MM.1S (cell line): Measurements from ENCODE around the gene GRB7.

Source experiments
- DNase-seq: peaks from one replicate; pipeline ENCODE4 v3.0.0-alpha.2; 2015
- H2AFZ ChIP-seq: fragments of 300-600 bp; sonication (generic); 2 replicates; pipeline ENCODE4 v1.6.0; 2016; ENCODE audit warnings: antibody characterized with exemption, low read length
- H3F3A ChIP-seq: fragments of 300-600 bp; sonication (generic); 2 replicates; pipeline ENCODE4 v1.6.1; 2016; ENCODE audit warnings: mild to moderate bottlenecking, antibody characterized with exemption, low read length, moderate library complexity, mixed read lengths; ENCODE audit not compliant: insufficient read depth
- H3K27ac ChIP-seq: fragments of 300-600 bp; sonication (generic); 2 replicates; pipeline ENCODE4 v1.5.1; 2016; ENCODE audit warnings: mild to moderate bottlenecking, low read length
- H3K27me3 ChIP-seq: fragments of 300-600 bp; sonication (generic); replicated peaks from 2 replicates; pipeline ENCODE4 v1.6.0; 2016; ENCODE audit warnings: low read length; ENCODE audit not compliant: insufficient read depth
- H3K36me3 ChIP-seq: fragments of 300-600 bp; sonication (generic); replicated peaks from 2 replicates; pipeline ENCODE4 v1.6.1; 2016; ENCODE audit warnings: mild to moderate bottlenecking, low read length, mixed read lengths; ENCODE audit not compliant: insufficient read depth
- H3K4me1 ChIP-seq: fragments of 300-600 bp; sonication (generic); 2 replicates; pipeline ENCODE4 v1.6.1; 2016; ENCODE audit warnings: low read length, mixed read lengths
- H3K4me2 ChIP-seq: fragments of 300-600 bp; sonication (generic); 2 replicates; pipeline ENCODE4 v1.6.0; 2016; ENCODE audit warnings: low read depth, low read length
- H3K4me3 ChIP-seq: fragments of 300-600 bp; sonication (generic); 2 replicates; pipeline ENCODE4 v1.5.1; 2016; ENCODE audit warnings: low read length, mixed read lengths
- H3K79me2 ChIP-seq: fragments of 300-600 bp; sonication (generic); 2 replicates; pipeline ENCODE4 v1.6.1; 2016; ENCODE audit warnings: mixed run types, low read length, mixed read lengths
- H3K9ac ChIP-seq: fragments of 300-600 bp; sonication (generic); 2 replicates; pipeline ENCODE4 v1.6.1; 2016; ENCODE audit warnings: low read length, mixed read lengths
- H3K9me2 ChIP-seq: fragments of 300-600 bp; sonication (generic); replicated peaks from 2 replicates; pipeline ENCODE4 v1.6.1; 2016; ENCODE audit warnings: mild to moderate bottlenecking, low read length, mixed read lengths; ENCODE audit not compliant: insufficient read depth
- H3K9me3 ChIP-seq: fragments of 300-600 bp; sonication (generic); replicated peaks from 2 replicates; pipeline ENCODE4 v1.6.1; 2016; ENCODE audit warnings: mild to moderate bottlenecking, low read length, mixed read lengths; ENCODE audit not compliant: insufficient read depth
- H4K20me1 ChIP-seq: fragments of 300-600 bp; sonication (generic); 2 replicates; pipeline ENCODE4 v1.6.1; 2016; ENCODE audit warnings: mild to moderate bottlenecking, low read length, moderate library complexity, mixed read lengths; ENCODE audit not compliant: insufficient read depth
- CTCF ChIP-seq: fragments of 300-600 bp; sonication (generic); IDR thresholded peaks from 2 replicates; pipeline ENCODE4 v1.5.1; 2016; ENCODE audit warnings: antibody characterized with exemption, low read length, mixed read lengths
- EZH2 ChIP-seq: fragments of 300-600 bp; sonication (generic); optimal IDR thresholded peaks from 2 replicates; pipeline ENCODE3; 2017; ENCODE audit warnings: low read depth, mild to moderate bottlenecking, antibody characterized with exemption, low read length, mixed read lengths
- EZH2phosphoT487 ChIP-seq: fragments of 300-600 bp; sonication (generic); IDR thresholded peaks from 2 replicates; pipeline ENCODE4 v1.6.1; 2018; ENCODE audit warnings: antibody characterized with exemption, low read length

The GRB7 gene

GRCh38 chr17:39757931-39758873, 20.5 kb downstream of the GRB7 start:
- peaks cover 63% of the 10 kb centered on the region for H3F3A ChIP-seq
- no peaks in the 10 kb centered on the region for H3K9me2 ChIP-seq
- no peaks in the 10 kb centered on the region for H4K20me1 ChIP-seq
- H3K36me3 ChIP-seq = peaks cover 3% of the 10 kb centered on the region; the same call in 1 of the 2 replicates
- H2AFZ ChIP-seq = no peak overlapping the region
- H3K4me1 ChIP-seq = peaks cover 64% of the 10 kb centered on the region
- H3K27me3 ChIP-seq = no peaks in the 10 kb centered on the region
- DNase-seq = peak; percentile 87
- H3K79me2 ChIP-seq = peaks cover 48% of the 10 kb centered on the region
- peak overlapping the region; percentile 99 for H3K27ac ChIP-seq
- peak overlapping the region; percentile 90 for H3K4me2 ChIP-seq
- H3K9ac ChIP-seq = peak overlapping the region; percentile 99
- TF ChIP-seq EZH2 = no peak
- no peak for TF ChIP-seq EZH2phosphoT487
- H3K9me3 ChIP-seq = no peaks in the 10 kb centered on the region
- H3K4me3 ChIP-seq = no peak overlapping the region

- Histone ChIP-seq H3K27ac (peak overlapping the region; percentile 99; the same call in 1 of the 2 replicates), H3K79me2 (peaks cover 58% of the 10 kb centered on the region), H3K27me3 (no peaks in the 10 kb centered on the region), H3K9ac (no peak overlapping the region), H3K4me3 (no peak overlapping the region), H3K9me3 (no peaks in the 10 kb centered on the region), H3K9me2 (no peaks in the 10 kb centered on the region), H3F3A (peaks cover 63% of the 10 kb centered on the region), H3K36me3 (peaks cover 7% of the 10 kb centered on the region; the same call in 1 of the 2 replicates), H3K4me2 (peak overlapping the region; percentile 29; the same call in 1 of the 2 replicates), H3K4me1 (peaks cover 60% of the 10 kb centered on the region), H4K20me1 (no peaks in the 10 kb centered on the region), H2AFZ (no peak overlapping the region)
- no peak for TF ChIP-seq EZH2phosphoT487
- TF ChIP-seq CTCF = no peak
- TF ChIP-seq EZH2 = no peak
- DNase-seq = no peak
Observed at GRCh38 chr17:39759204-39759603, 21.5 kb downstream of the GRB7 start.

GRCh38 chr17:39761861-39762496, 24.2 kb downstream of the GRB7 start:
- Histone ChIP-seq H3K9ac (no peak overlapping the region), H3K4me1 (peaks cover 45% of the 10 kb centered on the region), H3K36me3 (peaks cover 28% of the 10 kb centered on the region), H3K79me2 (peaks cover 79% of the 10 kb centered on the region), H3K4me3 (no peak overlapping the region), H4K20me1 (no peaks in the 10 kb centered on the region), H3K9me3 (no peaks in the 10 kb centered on the region), H3K27me3 (no peaks in the 10 kb centered on the region), H2AFZ (no peak overlapping the region), H3K9me2 (no peaks in the 10 kb centered on the region), H3K27ac (0 out of 2 replicates have a peak overlapping the region, but pooled peaks have one; percentile 6), H3K4me2 (no peak overlapping the region), H3F3A (peaks cover 39% of the 10 kb centered on the region)
- no peak for DNase-seq
- TF ChIP-seq EZH2 (no peak), CTCF (no peak), EZH2phosphoT487 (no peak)
